ENCODE measurements around the gene SOX6.

SOX6 gene

GRCh38 chr11:16166571-16166970 is 189.8 kb downstream of the SOX6 start:
- H3K4me3 ChIP-seq (ENCODE audit: low read length): no peak overlapping the region
- no peak for DNase-seq (ENCODE audit: low read depth)
- TF ChIP-seq CTCF (conservative IDR thresholded peaks at IDR 0.05; ENCODE audit: low read depth, low read length): no peak

- TF ChIP-seq CTCF (conservative IDR thresholded peaks at IDR 0.05; ENCODE audit: low read depth, low read length): no peak
- H3K4me3 ChIP-seq (ENCODE audit: low read length): no peak overlapping the region
- DNase-seq (ENCODE audit: low read depth): no peak
These were observed 196.2 kb downstream of the SOX6 start for GRCh38 chr11:16160146-16160545.

GRCh38 chr11:16158426-16158994 is 197.8 kb downstream of the SOX6 start:
- H3K4me3 ChIP-seq (ENCODE audit: low read length): no peak overlapping the region
- no peak for TF ChIP-seq CTCF (conservative IDR thresholded peaks at IDR 0.05; ENCODE audit: low read depth, low read length)
- no peak for DNase-seq (ENCODE audit: low read depth)

GRCh38 chr11:16157327-16157726 is 199.0 kb downstream of the SOX6 start:
- DNase-seq (ENCODE audit: low read depth): no peak
- H3K4me3 ChIP-seq (ENCODE audit: low read length): no peak overlapping the region
- TF ChIP-seq CTCF (conservative IDR thresholded peaks at IDR 0.05; ENCODE audit: low read depth, low read length): no peak

GRCh38 chr11:16155448-16155847 is 200.9 kb downstream of the SOX6 start:
- no peak for TF ChIP-seq CTCF (conservative IDR thresholded peaks at IDR 0.05; ENCODE audit: low read depth, low read length)
- H3K4me3 ChIP-seq (ENCODE audit: low read length): no peak overlapping the region
- no peak for DNase-seq (ENCODE audit: low read depth)

GRCh38 chr11:16154715-16155396 is 201.5 kb downstream of the SOX6 start:
- no peak for TF ChIP-seq CTCF (conservative IDR thresholded peaks at IDR 0.05; ENCODE audit: low read depth, low read length)
- H3K4me3 ChIP-seq (ENCODE audit: low read length): no peak overlapping the region
- peak; percentile 31 for DNase-seq (ENCODE audit: low read depth)

GRCh38 chr11:16153951-16154350 is 202.4 kb downstream of the SOX6 start:
- DNase-seq (ENCODE audit: low read depth): no peak
- TF ChIP-seq CTCF (conservative IDR thresholded peaks at IDR 0.05; ENCODE audit: low read depth, low read length): no peak
- no peak overlapping the region for H3K4me3 ChIP-seq (ENCODE audit: low read length)
